HL-60/S4 treated with retinoic acid at 250 ng/mL for 4 days and 3 days (cell line): Measurements from ENCODE around the gene FAM50A.

Source experiments
- in situ Hi-C: fragments of 300-500 bp; cut with MboI; formaldehyde crosslinking; loops from 2 replicates; pipeline ENCODE4 v1.7.0; 2022; ENCODE audit warnings: low sequenced_read_pairs

Gene FAM50A

DNA sequence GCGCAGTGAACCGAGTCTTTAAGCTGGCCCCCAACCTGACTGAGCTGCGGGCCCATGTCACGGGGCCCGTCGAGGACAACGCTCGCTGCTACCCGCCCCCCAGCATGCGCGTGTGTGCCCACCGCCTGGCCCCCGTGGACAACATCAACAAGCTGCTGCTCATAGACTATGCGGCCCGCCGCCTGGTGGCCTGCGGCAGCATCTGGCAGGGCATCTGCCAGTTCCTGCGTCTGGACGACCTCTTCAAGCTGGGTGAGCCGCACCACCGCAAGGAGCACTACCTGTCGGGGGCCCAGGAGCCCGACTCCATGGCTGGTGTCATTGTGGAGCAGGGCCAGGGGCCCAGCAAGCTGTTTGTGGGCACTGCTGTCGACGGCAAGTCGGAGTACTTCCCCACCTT, 16.4 kb downstream of the FAM50A start:
- in situ Hi-C loops, result no loop called here

DNA sequence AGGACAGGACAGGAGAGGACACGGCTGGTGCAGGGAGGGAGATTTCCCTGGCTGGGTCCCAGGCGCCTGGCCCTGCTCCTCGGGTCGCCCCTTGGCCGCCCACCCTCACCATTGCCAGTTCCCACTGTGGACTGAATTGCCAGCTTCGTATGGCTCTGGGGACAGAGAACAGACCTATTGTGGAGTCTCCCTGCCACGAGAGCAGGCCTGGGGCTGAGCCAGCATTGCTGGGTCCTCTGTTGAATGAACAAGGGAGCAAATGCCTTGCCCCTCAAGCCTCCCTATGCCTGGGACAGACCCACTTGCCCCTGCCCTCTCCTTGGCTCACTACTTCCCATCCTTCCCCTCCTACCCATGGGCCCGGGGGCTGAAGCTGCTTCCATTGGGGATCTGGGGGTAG, 18.5 kb downstream of the FAM50A start:
- in situ Hi-C loops, result no loop called here

DNA sequence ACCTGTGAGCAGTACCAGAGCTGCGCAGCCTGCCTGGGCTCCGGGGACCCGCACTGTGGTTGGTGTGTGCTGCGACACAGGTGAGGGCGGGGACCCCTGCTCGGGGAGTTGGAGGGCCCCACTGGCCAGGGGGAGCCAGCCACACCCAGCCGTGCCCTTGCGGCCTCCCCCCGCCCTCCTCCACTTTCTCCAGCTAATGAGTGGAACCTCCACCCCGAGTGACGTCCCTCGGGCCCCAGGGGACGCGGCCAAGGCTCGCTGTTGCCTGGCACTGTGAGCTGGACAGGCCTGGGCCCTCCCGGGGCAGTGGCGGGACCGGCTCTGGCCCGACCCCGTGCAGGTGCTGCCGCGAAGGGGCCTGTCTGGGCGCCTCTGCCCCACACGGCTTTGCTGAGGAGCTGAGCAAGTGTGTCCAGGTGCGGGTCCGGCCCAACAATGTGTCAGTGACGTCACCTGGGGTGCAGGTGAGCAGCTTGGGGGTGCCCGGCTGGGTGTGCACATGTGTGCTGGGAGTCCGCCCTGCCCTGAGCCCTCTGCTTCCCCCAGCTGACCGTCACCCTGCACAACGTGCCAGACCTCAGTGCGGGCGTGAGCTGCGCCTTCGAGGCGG, 19.8 kb downstream of the FAM50A start:
- in situ Hi-C loops, result no loop called here

DNA sequence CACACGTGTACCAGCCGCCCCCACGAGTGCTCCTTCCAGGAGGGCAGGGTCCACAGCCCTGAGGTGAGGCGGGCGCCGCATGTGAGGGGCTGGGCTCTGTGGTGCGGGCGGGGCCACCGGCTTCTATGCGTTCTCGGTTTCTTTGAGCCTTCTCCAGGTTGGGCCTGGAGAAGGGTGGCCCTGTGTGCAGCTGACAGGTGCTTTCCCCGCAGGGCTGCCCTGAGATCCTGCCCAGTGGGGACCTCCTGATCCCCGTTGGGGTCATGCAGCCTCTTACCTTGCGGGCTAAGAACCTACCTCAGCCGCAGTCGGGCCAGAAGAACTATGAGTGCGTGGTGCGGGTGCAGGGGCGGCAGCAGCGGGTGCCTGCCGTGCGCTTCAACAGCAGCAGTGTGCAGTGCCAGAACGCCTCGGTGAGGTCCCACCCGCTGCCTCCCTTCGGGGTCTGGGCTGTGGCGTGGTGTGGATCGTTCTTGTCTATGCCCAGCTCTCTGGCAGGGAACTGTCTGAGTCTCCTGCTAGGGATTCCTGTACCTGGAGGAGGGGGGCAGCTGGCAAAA, 20.9 kb downstream of the FAM50A start:
- in situ Hi-C loops, result no loop called here

DNA sequence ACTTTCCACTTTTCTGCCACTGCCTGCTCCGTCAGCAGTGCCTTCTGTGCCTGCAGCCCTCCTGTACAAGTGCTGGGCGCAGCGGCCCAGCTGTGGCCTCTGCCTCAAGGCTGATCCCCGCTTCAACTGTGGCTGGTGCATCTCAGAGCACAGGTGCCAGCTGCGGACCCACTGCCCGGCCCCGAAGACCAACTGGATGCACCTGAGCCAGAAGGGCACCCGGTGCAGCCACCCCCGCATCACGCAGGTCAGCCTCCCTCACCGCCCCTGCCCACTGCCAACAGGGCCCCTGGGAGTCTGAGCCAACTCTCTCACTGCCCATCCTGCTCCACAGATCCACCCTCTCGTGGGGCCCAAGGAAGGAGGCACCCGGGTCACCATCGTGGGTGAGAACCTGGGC, 21.7 kb downstream of the FAM50A start:
- in situ Hi-C loops, result no loop called here

DNA sequence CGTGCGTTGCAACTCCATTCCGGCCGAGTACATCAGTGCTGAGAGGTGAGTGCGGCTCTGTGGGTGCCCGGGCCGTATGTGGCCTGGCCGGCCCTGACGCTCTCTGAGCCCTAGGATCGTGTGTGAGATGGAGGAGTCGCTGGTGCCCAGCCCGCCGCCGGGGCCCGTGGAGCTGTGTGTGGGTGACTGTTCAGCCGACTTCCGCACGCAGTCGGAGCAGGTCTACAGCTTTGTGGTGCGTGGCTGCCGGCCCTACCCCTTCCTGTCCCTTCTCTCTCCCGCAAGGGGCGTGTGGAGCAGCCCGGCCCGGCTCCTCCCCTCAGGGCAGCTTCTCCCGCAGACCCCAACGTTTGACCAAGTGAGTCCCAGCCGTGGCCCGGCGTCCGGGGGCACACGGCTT, 22.1 kb downstream of the FAM50A start:
- in situ Hi-C loops, result no loop called here

DNA sequence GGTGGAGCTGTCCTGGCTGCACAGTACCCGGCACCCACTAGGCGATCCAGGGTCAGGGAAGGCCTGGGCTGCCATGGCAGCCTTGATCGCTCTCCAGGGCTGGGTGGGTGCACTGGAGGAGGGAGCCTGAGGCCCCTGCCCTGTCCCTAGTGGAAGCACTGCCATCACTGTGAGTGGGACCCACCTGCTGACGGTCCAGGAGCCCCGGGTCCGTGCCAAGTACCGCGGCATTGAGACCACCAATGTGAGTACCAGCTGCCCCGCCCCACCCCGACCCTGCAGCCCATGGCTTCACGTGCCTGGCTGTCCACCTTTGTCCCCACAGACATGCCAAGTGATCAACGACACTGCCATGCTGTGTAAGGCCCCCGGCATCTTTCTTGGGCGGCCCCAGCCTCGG, 23.0 kb downstream of the FAM50A start:
- in situ Hi-C loops, result no loop called here

DNA sequence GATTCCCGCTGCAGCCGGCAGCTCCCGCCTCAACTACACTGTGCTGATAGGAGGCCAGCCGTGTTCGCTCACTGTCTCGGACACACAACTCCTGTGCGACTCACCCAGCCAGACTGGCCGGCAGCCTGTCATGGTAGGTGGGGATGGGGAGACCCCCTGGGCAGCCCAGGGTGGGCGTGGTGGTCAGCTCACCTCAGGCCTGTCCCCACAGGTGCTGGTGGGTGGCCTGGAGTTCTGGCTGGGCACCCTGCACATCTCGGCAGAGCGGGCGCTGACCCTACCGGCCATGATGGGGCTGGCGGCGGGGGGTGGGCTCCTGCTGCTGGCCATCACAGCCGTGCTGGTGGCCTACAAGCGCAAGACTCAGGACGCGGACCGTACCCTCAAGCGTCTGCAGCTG, 23.6 kb downstream of the FAM50A start:
- in situ Hi-C loops, result no loop called here

DNA sequence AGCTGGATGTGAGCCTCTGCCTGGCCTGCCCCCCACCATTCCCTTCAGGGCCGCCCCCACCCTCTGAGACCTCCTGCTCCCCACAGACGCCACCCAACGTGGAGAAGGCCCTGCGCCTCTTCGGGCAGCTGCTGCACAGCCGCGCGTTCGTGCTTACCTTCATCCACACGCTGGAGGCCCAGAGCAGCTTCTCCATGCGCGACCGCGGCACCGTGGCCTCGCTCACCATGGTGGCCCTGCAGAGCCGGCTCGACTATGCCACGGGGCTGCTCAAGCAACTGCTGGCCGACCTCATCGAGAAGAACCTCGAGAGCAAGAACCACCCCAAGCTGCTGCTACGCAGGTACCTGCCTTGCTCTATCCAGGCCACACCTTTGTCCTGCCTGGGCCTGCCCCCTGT, 24.3 kb downstream of the FAM50A start:
- in situ Hi-C loops, result no loop called here

DNA sequence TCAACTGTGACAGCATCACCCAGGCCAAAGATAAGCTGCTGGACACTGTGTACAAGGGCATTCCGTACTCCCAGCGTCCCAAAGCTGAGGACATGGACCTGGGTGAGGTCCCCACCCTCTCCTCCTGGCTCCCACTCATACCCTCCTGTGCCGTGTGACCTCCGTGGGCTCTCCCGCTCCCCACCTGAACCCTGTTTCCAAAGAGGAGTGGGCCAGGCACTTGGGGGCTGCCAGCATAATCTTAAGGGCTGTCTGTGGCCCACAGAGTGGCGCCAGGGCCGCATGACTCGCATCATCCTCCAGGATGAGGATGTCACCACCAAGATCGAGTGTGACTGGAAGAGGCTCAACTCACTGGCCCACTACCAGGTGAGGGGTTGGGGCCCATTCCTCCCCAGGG, 25.2 kb downstream of the FAM50A start:
- in situ Hi-C loops, result no loop called here

DNA sequence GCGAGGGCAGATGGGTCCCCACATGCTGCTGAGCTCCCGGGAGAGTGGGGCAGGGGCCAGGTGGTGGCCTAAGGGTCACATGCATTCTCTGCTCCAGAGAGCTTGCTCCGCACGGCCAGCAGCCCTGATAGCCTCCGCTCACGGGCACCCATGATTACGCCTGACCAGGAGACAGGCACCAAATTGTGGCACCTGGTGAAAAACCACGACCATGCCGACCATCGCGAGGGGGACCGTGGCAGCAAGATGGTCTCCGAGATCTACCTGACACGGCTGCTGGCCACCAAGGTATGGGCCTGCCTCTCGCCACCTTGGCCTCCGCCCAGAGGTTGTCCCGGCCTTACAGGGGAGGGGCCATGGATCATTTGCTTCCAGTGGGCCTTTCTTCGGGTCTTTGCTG, 25.9 kb downstream of the FAM50A start:
- in situ Hi-C loops, result no loop called here

DNA sequence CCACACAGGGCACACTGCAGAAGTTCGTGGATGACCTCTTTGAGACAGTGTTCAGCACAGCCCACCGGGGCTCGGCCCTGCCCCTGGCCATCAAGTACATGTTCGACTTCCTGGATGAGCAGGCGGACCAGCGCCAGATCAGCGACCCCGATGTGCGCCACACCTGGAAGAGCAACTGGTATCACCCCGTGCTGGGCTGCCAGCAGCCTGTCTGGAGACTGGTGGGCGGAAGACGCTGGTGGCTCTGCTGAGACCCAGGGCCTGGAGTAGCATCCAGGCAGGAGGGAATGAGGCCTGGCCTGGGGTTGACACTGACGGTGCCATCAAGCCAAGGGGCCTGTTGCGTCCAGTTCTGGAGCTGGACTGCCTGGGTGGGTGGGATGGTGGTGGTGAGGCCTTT, 26.5 kb downstream of the FAM50A start:
- in situ Hi-C loops, result no loop called here

DNA sequence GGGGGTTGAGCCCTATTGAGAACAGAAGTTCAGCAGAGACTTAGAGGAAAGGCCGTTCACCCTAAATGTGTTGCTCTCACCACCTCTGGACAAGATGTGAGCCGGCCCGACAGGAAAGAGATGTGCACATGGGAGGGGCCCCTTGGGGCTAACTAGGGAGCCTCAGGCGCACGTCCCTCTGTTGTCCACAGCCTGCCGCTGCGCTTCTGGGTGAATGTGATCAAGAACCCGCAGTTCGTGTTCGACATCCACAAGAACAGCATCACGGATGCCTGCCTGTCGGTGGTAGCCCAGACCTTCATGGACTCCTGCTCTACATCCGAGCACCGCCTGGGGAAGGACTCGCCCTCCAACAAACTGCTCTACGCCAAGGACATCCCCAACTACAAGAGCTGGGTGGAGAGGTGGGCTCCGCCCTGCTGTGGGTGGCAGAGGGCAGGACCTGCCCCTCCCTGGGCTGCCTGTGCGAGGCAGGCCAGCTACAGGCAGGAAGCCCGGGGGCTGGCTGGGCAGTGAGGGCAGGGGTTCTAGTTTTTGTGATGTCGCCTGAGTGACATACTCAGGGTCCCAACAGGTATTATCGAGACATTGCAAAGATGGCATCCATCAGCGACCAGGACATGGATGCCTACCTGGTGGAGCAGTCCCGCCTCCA, 27.1 kb downstream of the FAM50A start:
- in situ Hi-C loops, result no loop called here

DNA sequence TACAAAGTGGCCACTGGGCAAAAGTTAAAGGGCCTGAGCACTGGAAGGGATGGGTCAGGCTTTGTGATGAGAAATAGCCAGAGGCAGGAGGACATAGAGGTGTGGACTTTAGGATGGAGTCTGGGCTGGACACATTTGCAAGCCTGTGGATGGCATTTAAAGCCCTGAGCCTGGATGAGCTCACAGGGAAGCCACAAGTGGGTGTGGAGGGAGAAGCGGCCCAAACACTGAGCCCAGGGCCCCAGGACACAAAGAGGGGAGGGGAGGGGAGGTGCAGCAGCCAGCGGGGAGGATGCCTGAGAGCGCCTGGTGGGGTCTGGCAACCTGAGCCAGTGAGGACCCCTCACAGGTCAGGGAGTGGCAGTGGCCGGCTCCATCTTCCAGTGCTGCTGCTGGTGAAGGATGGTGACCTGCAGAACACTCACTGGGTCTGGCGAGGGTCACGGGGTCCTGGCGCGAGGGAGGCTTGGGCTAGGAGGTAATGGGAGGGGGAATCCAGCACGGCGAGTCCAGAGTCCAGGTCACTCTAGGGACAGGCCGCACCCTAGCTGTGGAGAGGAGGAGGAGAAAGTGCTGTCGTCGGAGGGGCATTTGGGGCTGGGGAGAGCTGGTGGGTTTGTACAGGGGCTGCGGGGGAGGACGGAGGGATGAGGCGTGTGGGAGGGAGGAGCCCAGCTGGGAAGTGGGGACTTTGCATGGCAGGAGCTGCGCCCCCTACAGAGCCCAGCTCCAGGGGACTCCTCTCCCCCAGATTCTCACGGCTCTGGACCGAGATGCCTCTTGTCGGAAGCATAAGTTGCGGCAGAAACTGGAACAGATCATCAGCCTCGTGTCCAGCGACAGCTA, 28.1 kb downstream of the FAM50A start:
- in situ Hi-C loops, result no loop called here

DNA sequence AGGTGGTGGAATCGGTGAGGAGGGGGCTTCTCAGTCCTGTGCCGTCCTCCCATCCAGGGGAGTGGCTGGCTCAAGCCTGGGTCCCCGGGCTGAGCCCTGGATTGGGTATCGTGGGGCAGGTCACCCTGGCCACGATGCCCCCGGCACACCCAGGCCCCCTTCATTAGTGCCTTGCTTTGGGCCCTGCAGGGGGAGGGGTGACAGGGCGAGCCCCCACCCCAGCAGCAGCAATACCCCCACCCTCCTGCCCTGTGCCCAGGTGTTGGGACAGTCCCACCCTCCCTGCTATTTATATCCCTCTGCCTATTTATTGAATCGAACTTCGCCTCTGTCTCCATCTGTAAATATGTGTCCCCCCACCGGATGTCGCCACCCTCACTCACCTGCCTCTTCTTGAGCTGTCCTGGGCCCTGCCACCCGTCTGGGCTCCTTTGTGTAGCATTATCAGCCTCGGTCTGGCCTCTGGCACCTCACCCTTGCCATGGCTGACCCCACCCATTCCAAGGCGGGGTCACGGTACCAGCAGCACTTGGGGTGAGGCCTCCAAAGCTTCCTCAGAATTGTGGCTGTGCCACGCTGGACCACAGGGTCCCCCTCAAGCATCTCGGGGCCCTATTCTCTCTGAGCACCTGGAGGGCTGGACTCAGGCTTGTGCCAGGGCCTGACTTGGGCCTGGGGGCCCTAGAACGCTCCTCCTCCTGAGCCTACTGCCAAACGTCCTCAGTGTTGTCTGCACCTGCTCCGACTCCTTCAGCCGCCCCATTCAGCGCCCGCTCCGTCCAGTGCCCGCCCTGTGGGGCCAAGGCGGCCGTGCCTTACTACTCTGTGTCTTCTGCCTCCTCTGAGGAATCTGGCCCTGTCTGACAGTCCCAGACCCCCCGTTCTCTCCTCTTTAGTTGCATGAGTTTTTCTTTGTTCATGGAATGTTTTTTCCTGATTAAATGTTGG, 29.0 kb downstream of the FAM50A start:
- in situ Hi-C loops, result no loop called here

DNA sequence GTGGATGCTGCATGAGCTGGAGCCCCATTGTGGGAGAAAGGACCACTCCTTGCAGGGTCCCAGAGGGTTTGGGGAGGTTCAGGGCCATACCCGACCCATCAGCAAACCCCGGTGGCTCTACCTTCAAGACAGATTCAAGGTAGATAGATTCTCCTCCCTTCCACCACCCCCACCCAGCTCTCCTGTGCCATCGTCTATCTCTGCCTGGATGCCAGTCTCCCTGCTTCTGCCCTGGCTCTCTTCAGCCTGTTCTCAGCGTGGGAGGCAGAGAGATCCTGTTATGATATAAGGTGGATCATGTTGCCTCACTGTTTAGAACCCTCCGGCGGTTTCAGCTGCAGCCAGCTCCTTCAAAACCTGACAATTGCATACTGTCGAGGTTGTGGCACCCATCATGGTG, 29.7 kb downstream of the FAM50A start:
- in situ Hi-C loops, result no loop called here

DNA sequence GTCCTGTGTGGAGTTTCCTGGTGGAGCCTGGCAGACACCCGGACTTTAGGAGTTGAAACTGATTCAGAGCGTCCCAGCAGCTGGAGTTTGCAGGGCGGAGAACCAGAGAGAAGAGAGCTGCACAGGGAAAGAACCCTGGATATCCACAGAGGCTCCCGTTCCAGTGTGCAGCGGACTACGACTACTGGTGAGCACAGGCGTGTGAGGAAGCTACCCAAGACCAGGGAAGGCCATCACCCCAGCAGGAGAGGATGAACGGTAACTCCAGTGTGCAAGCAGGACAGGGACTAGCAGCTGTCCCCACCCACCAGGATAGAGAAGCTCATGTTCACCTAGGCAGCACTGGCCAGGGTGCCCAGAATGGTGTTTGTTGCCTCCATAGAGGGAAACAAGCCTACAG, 32.9 kb downstream of the FAM50A start:
- in situ Hi-C loops, result no loop called here

DNA sequence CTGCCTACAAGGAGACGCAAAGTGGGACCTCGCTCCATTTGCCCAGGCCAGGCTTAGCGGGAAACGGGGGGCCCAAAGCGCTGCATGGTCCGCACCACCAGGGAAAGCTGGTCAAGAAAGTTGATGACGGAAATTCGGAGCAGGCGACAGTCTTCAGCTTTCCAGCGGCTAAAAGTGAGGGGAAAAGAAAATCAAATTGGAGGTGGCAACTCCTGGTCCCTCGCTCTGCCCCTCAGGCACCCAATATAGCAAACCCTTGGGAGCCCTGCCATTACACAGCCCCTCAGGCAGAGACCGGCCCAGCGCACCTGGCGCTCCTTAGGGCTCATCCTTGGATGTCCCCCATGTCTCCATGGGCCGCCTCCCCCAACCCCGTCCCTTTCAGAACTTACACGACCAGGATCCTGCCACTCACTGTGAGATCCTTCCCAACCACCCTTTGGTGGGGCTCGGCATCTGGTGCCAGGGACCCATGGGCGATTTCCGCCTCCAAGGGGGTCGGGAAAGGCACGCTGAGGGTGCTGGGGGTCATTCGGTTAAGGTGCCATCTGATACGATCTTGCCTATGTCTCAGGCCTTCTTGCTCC, 34.0 kb downstream of the FAM50A start:
- in situ Hi-C loops, result no loop called here

DNA sequence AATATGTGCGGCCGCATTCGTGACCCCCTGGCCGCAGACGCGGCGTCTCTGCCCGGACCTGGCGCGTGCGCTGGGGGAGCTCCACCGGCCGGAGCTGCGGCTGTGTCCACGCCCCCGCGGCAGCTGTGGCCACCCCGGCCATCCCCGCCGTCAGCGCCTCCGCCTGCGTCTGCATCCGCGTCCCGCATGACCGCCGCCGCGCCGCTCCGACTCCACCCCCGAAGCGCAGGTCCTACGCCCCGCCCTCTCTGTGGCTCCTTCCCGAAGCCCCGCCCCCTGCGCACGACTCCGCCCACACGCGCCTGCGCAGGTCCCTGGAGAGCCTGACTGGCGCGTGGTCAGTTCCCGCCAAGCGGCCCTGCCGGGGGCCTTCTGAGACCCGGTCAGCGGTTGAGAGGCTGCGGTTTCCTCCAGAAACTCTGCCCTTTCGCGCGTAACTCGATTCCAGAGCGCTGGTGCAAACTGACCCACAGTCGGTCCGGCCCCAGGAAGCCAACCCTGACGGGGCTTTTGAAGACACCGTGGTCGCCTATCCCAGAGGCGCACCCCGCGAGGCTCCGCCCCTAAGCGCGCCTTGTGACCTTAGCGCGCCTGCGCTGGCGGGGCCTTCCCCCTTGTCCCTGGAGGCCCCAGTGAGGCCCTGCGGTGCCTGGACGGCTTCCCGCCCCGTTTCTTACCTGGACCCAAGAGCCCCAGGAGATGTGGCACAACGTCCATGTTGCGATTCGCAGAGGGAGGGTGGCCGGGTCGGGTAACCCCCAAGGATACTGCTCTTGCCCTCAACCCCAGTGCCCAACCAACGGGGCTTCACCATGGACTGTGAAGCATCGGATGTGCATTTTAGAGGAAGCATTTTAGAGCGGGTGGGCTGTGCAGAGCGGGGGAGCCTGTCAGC, 35.0 kb downstream of the FAM50A start, which contains the start of gene LAGE3:
TSS of gene LAGE3 (minus strand) at position 554 of the 895 bp plus-strand sequence. CDS start at position 188, 366 bp downstream.
- in situ Hi-C loops, result no loop called here
